GM18499 (cell line): ENCODE results near the gene PPP1R10.

Source experiments
- ATAC-seq: cut with Tn5 transposase; IDR thresholded peaks from one replicate; pipeline ENCODE4 v1.9.1; 2021; ENCODE audit warnings: moderate number of reproducible peaks; ENCODE audit not compliant: insufficient read depth, unreplicated experiment

PPP1R10 gene

GRCh38 chr6:30625511-30625910, 8.5 kb upstream of the PPP1R10 start:
- no peak for ATAC-seq

- no peak for ATAC-seq
Observed at GRCh38 chr6:30619561-30619960, 2.5 kb upstream of the PPP1R10 start.

- ATAC-seq: no peak
Observed at GRCh38 chr6:30618270-30618797, 1.3 kb upstream of the PPP1R10 start.

GRCh38 chr6:30617565-30618269, 674 bp upstream of the PPP1R10 start, which contains the start of gene MRPS18B:
Gene MRPS18B (plus strand): TSS chr6:30617840. CDS start chr6:30617866, 26 bp downstream.
- peak; percentile 37 for ATAC-seq

- ATAC-seq: no peak
Observed at GRCh38 chr6:30615958-30616810, 859 bp downstream of the PPP1R10 start.

GRCh38 chr6:30615219-30615957, 1.7 kb downstream of the PPP1R10 start:
- ATAC-seq: no peak

- ATAC-seq: no peak
Observed at GRCh38 chr6:30614843-30615218, 2.2 kb downstream of the PPP1R10 start.

GRCh38 chr6:30614044-30614842, 2.8 kb downstream of the PPP1R10 start:
- ATAC-seq: no peak

GRCh38 chr6:30613251-30614043, 3.6 kb downstream of the PPP1R10 start:
- no peak for ATAC-seq

- no peak for ATAC-seq
Observed at GRCh38 chr6:30612687-30613248, 4.3 kb downstream of the PPP1R10 start.

- no peak for ATAC-seq
Observed at GRCh38 chr6:30612213-30612612, 4.8 kb downstream of the PPP1R10 start.

GRCh38 chr6:30611856-30612194, 5.2 kb downstream of the PPP1R10 start:
- no peak for ATAC-seq

- no peak for ATAC-seq
Observed at GRCh38 chr6:30611150-30611855, 5.7 kb downstream of the PPP1R10 start.

- ATAC-seq: no peak
Observed at GRCh38 chr6:30610065-30610464, 7.0 kb downstream of the PPP1R10 start.

GRCh38 chr6:30603961-30604360, 13.1 kb downstream of the PPP1R10 start:
- no peak for ATAC-seq

GRCh38 chr6:30601815-30602641, 15.0 kb downstream of the PPP1R10 start:
- no peak for ATAC-seq

- no peak for ATAC-seq
Observed at GRCh38 chr6:30601436-30601814, 15.6 kb downstream of the PPP1R10 start.
